Uterus (tissue), 2 donors: ENCODE results near the gene GPX2.

Experiments used
- POLR2A ChIP-seq, 2 donors: fragments of 450-650 bp; IDR thresholded peaks; one replicate each; pipeline ENCODE4 v1.6.1; 2016; ENCODE audit warnings: antibody characterized with exemption in 2 of 2, mild to moderate bottlenecking in 1 of 2, moderate library complexity in 1 of 2
- TF ChIP-seq, protein P1 (sequence below), 4 experiments: fragments of 200-600 bp in 2 of 4; fragments of 450-650 bp in 2 of 4; sonication (generic) in 2 of 4; IDR thresholded peaks; one replicate each; pipeline ENCODE4 v1.5.1; 2016 to 2019; ENCODE audit warnings: antibody characterized with exemption in 4 of 4, mild to moderate bottlenecking in 2 of 4, moderate library complexity in 1 of 4

DNA sequence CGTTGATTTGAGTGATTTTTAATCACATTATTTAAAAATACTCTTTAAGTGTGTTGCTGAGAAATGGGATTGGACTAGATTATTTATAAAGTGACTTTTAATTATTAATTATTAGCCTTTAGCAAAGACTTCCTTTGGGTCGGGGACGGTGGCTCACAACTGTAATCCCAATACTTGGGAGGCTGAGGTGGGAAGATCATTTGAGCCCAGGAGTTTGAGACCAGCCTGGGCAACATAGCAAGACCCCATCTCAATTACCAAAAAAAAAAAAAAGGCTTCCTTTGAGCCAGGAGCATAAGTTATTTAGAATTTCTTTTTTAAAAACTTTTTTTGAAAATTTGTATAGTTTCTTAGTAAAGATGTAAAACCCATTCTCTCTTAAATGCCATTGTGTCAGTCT, 19.5 kb downstream of the GPX2 start:
- no peak for TF ChIP-seq POLR2A (IDR thresholded peaks at IDR 0.05)
- TF ChIP-seq, protein P1, sequence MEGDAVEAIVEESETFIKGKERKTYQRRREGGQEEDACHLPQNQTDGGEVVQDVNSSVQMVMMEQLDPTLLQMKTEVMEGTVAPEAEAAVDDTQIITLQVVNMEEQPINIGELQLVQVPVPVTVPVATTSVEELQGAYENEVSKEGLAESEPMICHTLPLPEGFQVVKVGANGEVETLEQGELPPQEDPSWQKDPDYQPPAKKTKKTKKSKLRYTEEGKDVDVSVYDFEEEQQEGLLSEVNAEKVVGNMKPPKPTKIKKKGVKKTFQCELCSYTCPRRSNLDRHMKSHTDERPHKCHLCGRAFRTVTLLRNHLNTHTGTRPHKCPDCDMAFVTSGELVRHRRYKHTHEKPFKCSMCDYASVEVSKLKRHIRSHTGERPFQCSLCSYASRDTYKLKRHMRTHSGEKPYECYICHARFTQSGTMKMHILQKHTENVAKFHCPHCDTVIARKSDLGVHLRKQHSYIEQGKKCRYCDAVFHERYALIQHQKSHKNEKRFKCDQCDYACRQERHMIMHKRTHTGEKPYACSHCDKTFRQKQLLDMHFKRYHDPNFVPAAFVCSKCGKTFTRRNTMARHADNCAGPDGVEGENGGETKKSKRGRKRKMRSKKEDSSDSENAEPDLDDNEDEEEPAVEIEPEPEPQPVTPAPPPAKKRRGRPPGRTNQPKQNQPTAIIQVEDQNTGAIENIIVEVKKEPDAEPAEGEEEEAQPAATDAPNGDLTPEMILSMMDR (IDR thresholded peaks at IDR 0.05), result no peak
